GM21360 (cell line): ENCODE results near the gene DIAPH3.
"Not testable (repeated sequence)": the region's sequence is repeated elsewhere in the genome, so short reads cannot be mapped to it uniquely, and the experiment has no call there.

Experiments used
- ATAC-seq: cut with Tn5 transposase; IDR thresholded peaks from one replicate; pipeline ENCODE4 v1.9.1; 2021; ENCODE audit warnings: mild to moderate bottlenecking, moderate library complexity; ENCODE audit not compliant: unreplicated experiment

DIAPH3 gene

DNA sequence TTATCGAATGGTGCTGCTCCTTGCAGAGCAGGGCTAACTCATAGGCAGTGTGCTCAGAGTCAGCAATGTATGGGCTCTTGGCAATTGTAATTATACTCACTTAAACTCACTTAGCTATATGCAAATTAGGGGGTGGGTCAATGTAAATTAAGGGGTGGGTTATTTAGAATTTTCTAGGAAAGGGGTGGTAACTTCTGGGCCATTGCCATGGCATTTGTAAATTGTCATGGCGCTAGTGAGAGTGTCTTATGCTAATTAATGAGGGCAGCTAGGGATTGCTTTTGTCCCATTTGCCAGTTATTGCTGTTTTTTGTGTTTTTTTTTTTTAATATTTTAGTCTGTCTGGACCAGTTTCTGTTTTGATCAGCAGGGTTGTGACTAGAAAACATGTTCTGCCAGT is 68.4 kb downstream of the DIAPH3 start:
- ATAC-seq, result no peak

DNA sequence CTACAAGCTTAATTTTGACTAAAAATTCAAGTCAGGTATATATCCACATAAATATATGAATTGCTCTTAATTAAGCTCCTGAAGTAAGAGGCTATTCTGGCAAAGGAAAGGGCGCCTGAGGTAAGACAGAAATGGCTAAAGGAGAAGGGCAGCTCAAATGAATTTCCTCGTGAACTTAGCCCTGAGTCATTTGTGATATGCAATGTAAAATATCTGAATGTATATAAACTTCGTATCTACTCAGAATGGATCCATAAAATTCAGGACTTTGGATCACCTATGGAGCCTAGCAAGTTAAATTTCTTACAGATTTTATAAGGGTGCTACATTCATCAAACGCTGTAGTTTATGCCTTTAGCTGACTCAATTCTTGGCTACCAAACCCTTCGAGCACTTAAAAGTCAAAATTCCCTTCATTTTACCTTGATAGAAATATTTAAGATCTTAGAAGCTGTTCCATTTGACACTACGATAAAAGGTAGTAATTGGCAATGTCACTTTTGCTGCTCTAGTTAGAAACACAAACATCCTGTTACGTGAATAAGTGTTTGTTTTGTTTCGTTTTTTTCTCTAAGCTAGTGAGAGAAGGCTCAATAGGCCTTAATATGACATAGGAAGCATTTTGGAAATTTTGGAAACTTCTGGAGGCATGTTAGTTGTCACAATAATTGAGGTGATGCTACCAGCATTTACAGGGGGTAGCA is 69.2 kb downstream of the DIAPH3 start:
- no peak for ATAC-seq

DNA sequence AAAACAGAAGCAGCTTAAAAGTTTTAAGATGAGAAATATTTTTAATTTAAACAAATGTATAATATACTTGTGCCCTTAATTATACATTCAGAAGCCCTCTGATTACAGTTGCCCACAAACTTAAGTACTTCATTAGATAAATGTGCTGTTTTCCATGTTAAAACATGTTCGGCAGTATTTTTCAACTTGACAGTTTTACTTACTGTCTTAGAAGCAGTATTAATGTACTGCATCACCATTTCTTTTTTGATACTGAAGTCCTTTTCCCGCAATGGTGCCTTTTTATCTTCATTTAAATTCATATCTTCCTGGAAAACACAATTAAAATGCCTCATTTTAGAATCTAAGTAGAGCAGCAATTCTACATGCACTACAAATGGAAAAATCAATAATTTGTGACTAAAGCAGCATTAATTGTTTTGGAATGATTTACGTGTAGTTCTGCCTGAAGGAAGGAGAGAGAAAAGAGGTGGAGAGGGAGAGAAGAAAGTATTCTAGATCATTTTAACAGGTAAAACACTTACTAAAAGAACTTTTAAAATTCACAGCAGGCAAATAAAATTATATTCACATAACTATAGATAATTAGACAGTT is 70.2 kb downstream of the DIAPH3 start:
- ATAC-seq, result no peak

DNA sequence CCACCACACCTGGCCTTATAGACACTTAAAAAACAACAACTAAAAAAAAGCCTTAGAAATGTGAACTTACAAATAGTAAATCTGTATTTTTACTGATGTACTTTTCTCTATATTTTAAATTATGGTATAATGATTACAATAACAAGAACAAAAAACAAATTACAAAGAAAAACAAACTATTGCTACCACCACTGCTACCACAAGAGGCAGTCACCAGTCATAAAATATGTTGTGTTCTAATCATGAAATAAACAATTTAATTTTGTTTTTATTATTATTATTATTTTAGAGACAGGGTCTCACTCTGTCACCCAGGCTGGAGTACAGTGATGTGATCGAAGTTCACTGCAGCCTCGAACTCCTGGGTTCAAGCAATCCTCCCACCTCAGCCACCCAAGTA is 72.2 kb downstream of the DIAPH3 start:
- no peak for ATAC-seq

DNA sequence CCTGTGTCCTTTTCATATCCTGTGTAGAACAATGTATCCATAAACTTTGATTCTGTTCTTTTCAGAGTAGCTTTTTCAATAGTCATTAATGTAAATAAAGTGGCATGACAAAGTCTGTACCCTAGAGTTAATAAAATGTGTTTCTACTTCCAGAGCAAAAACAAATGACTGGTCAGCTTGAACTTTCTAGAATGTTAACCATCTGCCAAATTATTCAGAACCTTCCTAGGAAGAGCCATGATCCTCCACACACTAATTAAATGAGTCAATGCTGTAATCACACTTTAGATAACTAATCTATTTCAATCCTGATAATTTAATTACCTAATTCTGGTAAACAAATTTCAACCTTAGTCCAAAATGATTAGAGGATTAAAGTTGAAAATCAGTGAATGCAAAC is 73.2 kb downstream of the DIAPH3 start:
- ATAC-seq, result no peak

DNA sequence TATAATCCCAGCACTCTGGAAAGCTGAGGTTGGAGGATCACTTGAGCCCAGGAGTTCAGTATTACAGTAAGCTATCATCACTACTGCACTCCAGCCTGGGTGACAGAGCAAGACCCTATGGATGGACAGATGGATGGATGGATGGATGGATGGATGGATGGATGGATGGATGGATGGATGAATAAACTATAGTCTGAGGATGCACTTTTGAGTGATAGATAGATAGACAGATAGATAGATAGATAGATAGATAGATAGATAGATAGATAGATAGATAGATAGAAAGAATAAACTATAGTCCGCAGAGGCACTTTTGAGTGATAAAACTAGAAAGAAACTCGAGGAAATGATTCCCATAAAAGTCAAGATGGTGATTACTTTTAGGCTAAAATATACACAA is 79.9 kb downstream of the DIAPH3 start:
- ATAC-seq, result not testable (repeated sequence)

DNA sequence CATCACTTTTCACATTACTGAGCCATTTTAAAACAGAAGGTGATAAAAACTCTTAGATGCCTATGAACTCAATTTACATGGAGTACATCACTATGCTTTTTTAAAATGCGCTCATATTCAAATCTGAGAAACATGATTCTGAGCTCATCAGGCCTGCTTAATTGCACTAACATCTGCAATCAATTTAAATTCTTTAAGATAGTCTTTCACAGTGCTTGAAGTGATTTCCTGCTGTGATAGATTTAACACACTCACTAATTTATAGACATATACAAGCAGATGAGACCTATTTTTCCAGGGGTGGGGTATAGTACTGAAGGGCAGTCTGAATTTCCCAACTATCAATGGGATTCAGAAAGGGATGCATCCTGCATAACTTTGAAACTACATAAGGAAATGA is 82.9 kb downstream of the DIAPH3 start:
- no peak for ATAC-seq

DNA sequence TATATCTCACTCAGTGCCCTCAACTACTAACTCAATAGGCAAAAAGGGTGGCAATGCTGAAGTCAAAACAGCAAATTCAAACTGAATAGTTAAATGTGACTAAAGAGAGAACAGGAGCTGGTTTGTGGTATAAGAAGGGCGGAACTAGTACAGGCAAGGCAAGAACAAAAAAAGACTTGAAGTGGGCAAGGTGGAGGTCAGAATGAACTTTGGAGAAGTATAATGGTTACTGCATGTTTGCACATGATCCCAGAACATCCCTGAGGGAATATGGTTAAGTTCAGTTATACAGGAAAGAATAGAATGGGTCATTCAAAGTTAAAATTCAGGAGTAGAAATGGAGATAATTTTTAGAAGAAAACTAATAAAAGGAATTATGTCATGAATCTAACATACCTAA is 85.5 kb downstream of the DIAPH3 start:
- ATAC-seq, result no peak

DNA sequence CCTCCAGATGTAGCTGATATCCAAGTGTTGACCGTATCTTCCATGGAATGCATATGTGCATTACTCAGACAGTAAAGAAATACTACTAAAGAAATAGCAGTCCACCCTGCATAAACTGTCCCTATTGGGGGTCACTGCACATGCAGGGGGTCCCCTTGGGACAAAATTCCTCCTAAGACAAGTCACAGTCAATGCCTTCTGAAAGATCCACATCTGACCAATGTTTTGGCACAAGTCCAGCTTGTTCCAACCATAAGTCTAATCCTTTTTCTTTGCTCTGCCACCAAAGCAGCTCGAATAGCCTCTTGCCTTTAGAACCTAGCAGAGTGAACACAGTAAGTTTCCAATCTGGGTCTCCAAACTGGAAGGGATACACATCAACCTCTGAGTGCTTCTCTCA is 87.9 kb downstream of the DIAPH3 start:
- no peak for ATAC-seq

DNA sequence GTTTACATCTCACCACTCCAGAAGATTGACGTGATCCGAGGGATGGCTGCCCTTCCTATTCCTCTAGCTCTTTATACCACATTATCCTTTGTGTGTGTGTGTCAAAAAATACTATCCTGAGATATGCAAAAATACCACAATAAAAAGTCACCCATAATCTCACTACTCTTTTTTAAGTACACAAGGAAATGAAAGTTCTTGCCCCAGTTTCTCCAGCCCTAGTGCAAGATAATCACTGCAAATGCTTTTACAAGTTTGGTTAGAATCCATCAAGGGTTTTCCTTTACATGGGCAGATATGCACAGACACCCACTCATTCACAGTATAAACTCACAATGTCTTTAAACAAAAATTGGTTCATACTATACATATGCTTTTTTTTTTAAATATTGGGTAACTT is 89.3 kb downstream of the DIAPH3 start:
- no peak for ATAC-seq

DNA sequence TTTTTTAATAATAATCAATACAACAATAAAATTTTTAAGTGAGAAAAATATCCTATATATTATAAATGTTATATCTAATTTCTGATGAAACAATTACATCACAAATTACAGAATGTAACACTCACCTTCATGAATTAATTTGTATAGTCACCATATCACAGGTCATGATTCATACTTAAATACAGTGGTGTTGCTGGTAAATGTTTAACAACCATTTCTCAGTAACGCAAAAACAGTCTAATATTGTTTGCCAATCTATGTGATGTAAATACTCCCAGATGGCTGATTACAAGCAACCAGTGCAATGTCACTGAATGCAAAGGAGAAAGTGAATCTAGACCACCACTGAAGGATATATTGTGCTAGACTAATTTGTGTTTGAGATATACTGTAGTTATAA is 97.5 kb downstream of the DIAPH3 start:
- ATAC-seq, result no peak

DNA sequence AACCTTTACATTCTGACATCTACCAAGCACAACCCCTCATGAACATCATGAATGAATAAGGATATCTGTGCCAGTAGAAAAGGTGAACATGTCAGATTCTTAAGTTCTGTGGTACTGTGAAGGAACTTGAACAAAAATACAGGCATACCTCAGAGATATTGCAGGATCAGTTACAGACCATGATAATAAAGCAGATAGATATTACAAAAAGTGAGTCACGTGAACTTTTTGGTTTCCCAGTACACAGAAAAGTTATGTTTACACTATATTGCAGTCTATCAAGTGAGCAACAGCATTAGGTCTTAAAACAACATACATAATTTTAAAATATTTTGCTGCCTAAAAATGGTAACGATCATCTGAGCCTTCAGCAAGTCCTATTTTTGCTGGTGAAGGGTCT is 101.2 kb downstream of the DIAPH3 start:
- no peak for ATAC-seq

DNA sequence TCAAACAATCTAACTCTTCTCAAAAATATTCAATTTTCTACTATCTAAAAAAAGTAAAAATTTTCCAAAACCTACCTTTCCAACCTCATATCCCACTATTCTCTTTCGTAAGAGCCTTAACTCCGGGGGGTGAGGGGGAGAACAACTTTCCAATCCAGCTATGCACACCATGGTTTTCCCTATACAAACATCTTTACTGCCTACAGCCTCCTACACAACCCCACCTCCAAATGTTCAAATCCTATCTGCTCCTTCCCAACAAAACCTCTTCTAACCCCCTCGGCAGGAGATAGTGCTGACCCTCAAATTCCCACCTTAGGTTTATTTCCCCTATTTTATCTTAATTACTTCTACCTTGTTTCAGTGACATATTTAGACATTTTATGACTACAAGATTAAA is 102.0 kb downstream of the DIAPH3 start:
- ATAC-seq, result no peak

DNA sequence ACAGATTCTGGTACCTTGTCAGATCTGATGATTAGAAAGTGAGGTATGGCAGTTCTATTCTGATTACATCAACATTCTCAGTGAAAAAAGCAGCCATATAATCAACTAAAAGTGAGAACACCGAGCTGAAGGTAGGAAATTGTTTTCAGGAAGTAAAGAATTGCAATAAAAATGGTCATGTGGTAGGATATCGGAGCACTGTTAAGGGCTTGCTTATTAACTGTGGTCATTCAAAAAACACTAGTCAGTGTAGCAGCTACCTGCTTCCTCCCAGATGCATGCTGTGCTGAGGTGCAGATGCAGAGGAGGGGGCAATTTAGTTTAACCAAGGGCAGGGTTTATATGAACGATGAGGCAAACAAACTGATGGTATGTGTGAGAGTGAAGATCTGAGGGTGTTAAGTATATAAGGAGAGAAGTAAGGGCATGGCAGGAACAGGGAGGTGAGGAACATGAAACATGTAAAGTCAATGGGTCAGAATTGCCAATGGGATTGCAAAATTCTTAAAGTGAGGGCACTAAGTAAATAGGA is 111.9 kb downstream of the DIAPH3 start:
- ATAC-seq, result no peak

DNA sequence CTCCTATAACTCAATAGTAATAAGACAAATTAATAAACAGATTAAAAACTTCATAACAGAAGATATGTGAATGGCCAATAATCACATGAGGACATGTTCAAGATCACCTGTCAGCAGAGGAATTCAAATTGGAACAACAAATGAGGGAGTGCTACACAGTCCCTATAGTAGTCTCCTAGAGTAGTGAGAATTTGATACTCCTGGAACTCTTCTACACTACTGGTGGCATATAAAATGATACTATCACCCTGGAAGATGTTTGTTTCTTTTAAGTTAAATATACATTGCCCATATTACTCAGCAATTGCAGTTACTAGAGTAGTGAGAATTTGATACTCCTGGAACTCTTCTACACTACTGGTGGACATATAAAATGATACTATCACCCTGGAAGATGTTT is 115.4 kb downstream of the DIAPH3 start:
- not testable (repeated sequence) for ATAC-seq

DNA sequence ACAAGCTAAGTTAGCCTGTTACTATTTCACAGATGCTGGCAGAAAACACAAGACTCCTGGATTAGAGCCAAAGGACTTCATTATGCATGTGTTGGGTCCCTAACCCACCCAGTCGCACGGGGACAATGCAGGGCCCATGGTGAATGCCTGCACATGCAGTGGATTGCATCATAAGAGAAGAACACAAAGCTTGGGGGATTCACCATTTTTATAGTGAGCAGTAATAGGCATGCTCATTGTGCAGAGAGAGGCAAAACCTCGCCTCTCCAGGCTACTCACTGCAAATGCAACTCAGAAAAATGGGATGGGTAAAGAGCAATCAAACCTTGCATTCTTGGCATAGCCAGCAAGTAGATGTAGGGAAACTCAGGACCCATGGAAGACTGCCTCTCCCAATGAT is 115.8 kb downstream of the DIAPH3 start:
- ATAC-seq, result no peak

DNA sequence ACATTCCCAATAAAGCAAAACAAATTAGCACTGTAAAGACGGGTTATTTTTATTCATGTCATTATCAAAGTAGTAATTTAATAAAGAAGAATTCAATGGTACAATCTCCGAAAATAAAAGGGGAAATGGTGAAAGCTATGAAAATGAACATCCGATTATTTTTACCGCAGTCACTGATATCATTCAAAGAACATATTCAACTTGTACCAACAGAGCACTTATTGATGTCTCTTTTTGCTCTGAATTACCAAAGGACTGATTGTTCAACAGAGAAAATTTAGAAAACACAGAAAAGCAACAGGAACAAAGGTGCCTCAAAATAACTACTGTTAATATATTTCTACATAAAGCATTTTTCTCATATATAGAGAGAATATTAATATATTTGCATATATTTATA is 119.4 kb downstream of the DIAPH3 start:
- no peak for ATAC-seq

DNA sequence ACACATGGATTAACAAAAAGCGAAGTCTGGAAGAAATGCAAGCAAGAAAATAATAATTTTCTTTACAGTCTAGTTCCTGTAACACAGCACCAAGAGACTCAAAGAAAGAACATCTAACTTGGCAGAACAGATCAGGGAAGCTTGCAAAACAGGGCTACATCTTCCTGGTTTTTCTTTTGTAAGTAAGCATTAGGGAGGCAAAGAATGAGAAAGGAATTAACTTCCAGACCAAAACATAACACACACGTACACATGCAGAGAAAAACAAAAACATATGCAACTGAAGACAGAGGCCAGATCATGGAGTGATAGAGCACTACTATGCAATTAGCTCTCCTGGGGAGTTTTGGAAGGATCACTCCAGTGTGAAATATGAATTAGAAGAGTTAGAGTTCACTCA is 120.5 kb downstream of the DIAPH3 start:
- ATAC-seq, result no peak

DNA sequence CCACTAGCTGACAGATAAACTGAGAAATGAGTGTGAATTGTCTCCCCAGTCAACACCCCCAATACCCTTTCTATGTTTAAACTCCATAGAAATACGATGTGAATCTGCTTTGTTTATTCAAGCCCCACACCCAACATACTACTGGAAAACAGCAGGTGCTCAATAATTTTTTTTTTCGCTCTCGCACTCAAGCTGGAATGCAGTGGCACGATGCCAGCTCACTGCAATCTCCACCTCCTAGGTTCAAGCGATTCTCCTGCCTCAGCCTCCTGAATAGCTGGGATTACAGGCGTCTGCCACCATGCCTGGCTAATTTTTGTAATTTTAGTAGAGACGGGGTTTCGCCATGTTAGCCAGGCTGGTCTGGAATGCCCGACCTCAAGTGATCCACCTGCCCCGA is 123.1 kb downstream of the DIAPH3 start:
- not testable (repeated sequence) for ATAC-seq

DNA sequence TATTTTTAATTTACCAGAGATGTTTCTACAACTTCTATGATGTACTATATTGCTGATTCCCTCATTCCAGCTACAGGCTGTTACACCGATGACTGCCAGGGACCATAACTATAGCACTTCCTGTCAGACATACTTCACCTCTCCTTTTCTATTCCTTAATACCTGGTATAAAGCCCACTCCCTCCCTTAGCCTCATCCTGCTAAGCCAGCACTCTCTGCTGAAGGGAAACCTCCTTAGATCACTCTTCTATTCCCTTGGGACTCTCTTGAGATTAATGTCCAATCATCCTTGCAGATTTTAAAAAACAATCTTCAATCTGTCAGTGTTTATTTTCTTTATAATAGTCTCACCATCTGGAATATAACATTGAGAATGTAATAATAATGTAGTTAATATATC is 127.9 kb downstream of the DIAPH3 start:
- ATAC-seq, result no peak

DNA sequence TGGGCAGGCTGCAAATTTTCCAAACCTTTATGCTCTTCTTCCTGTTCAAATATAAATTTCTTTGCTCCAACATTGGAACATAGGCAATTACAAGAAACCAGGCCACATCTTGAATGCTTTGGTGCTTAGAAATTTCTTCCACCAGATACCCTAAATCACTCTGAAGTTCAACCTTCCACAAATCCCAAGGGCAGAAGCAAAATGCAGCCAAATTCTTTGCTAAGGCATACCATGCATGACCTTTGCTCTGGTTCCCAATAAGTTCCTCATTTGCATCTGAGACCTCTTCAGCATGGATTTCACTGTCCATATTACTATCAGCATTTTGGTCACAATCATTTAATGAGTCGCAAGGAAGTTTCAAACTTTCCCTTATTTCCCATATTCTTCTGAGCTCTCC is 130.9 kb downstream of the DIAPH3 start:
- ATAC-seq, result no peak

DNA sequence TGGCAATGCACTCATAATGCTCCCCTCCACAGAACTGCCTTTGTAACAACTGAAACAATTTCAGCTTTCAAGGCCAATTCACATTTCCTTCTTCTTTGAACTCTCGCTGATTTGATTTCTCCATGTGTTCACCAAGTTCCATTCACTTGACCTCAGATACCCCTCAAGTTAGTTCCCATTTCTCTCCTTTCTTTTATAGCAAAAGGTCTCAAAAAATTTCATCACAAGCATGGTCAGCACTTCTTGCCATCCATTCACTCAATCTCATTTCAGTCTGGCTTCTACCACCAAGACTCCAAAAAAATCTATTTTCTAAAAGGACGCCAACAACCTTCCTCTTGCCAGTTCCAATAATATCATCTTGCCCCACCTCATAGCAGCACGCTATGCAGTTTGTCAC is 135.7 kb downstream of the DIAPH3 start:
- ATAC-seq, result no peak

DNA sequence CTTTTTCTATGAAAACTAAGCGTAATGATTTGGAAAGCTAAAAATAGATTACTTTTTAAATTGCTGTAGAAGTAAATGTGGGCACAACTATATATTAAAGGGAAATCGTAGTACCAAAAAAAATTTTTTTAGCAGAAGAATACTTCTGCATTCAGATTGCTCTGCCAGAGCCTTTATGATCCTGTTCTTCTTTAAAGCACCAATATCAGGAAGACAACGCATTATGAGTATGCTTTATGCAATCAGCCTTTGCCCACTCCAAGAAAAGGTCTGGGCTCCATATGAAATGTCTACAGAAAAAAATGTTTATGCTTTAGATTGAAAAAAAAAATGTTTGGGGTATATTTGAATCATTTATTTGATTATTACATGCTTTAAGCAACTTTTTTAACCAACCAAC is 137.4 kb downstream of the DIAPH3 start:
- ATAC-seq, result no peak
